ENCODE measurements around the gene SIN3B. TPM values are rescaled to one million over a fixed set of nuclear protein-coding genes. Genes with fewer than 3 reads are reported as not detected.
A peak's percentile ranks its signal among the peaks of the same experiment; 100 is the strongest.

SIN3B gene
- total and polyA plus RNA-seq, 9 of the 15 experiments (the other 6 are each of a cell fraction or from before 2014, with no cell fraction given): 0.51 to 34.2 (median 14.3) TPM

DNA sequence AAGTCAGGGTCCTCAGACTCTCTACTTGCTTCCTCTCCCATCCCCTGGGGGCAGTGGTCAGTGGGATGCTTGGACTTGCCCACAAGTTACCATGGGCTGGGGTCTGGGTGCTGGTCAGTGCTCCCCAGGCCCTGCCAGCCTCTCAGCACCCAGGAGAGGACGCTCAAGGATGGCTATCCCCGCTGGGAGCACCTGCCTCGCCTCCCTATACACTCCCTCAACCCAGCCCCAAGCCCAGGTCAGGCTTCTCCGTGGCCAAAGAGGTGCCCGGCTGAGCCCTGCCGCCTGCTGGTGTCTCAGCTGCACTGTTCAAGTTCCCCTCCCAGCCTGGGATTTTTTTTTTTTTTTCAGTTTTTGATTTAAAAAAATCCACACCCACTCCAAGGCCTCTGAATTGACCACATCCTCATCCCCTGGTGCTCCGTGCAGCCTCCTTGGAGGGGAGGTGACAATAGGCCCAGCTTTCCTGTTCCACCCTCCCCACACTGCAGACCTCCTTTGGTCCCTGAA is 70.4 kb downstream of the SIN3B start:
- Histone ChIP-seq H3K9ac (ENCODE audit: insufficient read depth in 1 of 2, low read depth in 2 of 2, low read length in 2 of 2) (no peak overlapping the region), H3K27me3 (ENCODE audit: control insufficient read depth in 2 of 2, insufficient read depth in 2 of 2, low read length in 2 of 2) (peaks cover 0 to 14% of the 10 kb centered on the region in 2 experiments; a peak in 2 of 5 replicates), H3K9me3 (replicated peaks; ENCODE audit: control insufficient read depth, insufficient read depth, low read depth, low read length) (no peaks in the 10 kb centered on the region), H3K79me2 (ENCODE audit: control insufficient read depth, insufficient read depth, low read length) (no peaks in the 10 kb centered on the region; the same call in 2 of the 3 replicates), H3K27ac (ENCODE audit: extremely low read depth, low read depth, low read length) (no peak overlapping the region), H3K4me3 (no peak overlapping the region), H3K36me3 (ENCODE audit: control insufficient read depth, insufficient read depth, low read length) (no peaks in the 10 kb centered on the region), H2AFZ (ENCODE audit: low read depth, low read length) (no peak overlapping the region), H3K4me1 (replicated peaks in 1 of 2; ENCODE audit: control insufficient read depth in 2 of 2, insufficient read depth in 2 of 2, low read length in 2 of 2) (peaks cover 0 to 42% of the 10 kb centered on the region in 2 experiments; a peak in 3 of 5 replicates), H3K4me2 (ENCODE audit: insufficient read depth, low read length) (no peak overlapping the region), H4K20me1 (replicated peaks; ENCODE audit: control insufficient read depth, insufficient read depth, low read length) (no peaks in the 10 kb centered on the region), H3K9me1 (ENCODE audit: control insufficient read depth, insufficient read depth, low read length) (no peaks in the 10 kb centered on the region)
- POLR2A ChIA-PET: interaction anchor here (0.7 to 1.2 kb wide), 3 partner anchors 9 to 362 kb away, joined by 3 to 7 read pairs (median 5); no protein-coding TSS in a partner anchor
- no peak for FAIRE-seq
- peak; percentile 34 for ATAC-seq
- CTCF ChIA-PET (ENCODE audit: low intra/inter-chr PET ratio): interaction anchor here (0.6 to 3.3 kb wide), 7 partner anchors 20 to 185 kb away, joined by 3 to 29 read pairs (median 4); no protein-coding TSS in a partner anchor
- DNase-seq (ENCODE audit: extremely low read depth in 1 of 4, low spot score in 3 of 4): peak; percentile 63 to 74 (median 68)
- in situ Hi-C loops (cut with MboI): no loop called here
- intact Hi-C loops (cut with micrococcal nuclease): loop anchor here (1.0 to 5.0 kb wide), 5 partner anchors 63 to 393 kb away; no protein-coding TSS in a partner anchor
- BruUV-seq (replicated peaks): no TSS peak
- 3% methylated on average over 7 of the region's 7 CpGs for whole genome bisulfite sequencing (ENCODE audit: insufficient coverage, low coverage, missing lambda C conversion rate)
- TF ChIP-seq, protein P1, sequence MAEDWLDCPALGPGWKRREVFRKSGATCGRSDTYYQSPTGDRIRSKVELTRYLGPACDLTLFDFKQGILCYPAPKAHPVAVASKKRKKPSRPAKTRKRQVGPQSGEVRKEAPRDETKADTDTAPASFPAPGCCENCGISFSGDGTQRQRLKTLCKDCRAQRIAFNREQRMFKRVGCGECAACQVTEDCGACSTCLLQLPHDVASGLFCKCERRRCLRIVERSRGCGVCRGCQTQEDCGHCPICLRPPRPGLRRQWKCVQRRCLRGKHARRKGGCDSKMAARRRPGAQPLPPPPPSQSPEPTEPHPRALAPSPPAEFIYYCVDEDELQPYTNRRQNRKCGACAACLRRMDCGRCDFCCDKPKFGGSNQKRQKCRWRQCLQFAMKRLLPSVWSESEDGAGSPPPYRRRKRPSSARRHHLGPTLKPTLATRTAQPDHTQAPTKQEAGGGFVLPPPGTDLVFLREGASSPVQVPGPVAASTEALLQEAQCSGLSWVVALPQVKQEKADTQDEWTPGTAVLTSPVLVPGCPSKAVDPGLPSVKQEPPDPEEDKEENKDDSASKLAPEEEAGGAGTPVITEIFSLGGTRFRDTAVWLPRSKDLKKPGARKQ (CRISPR knock-in tag; IDR thresholded peaks at IDR 0.05): no peak
- TF ChIP-seq POLR2G (IDR thresholded peaks at IDR 0.05; ENCODE audit: low read depth, low read length): peak; percentile 60
- TF ChIP-seq, protein P2, sequence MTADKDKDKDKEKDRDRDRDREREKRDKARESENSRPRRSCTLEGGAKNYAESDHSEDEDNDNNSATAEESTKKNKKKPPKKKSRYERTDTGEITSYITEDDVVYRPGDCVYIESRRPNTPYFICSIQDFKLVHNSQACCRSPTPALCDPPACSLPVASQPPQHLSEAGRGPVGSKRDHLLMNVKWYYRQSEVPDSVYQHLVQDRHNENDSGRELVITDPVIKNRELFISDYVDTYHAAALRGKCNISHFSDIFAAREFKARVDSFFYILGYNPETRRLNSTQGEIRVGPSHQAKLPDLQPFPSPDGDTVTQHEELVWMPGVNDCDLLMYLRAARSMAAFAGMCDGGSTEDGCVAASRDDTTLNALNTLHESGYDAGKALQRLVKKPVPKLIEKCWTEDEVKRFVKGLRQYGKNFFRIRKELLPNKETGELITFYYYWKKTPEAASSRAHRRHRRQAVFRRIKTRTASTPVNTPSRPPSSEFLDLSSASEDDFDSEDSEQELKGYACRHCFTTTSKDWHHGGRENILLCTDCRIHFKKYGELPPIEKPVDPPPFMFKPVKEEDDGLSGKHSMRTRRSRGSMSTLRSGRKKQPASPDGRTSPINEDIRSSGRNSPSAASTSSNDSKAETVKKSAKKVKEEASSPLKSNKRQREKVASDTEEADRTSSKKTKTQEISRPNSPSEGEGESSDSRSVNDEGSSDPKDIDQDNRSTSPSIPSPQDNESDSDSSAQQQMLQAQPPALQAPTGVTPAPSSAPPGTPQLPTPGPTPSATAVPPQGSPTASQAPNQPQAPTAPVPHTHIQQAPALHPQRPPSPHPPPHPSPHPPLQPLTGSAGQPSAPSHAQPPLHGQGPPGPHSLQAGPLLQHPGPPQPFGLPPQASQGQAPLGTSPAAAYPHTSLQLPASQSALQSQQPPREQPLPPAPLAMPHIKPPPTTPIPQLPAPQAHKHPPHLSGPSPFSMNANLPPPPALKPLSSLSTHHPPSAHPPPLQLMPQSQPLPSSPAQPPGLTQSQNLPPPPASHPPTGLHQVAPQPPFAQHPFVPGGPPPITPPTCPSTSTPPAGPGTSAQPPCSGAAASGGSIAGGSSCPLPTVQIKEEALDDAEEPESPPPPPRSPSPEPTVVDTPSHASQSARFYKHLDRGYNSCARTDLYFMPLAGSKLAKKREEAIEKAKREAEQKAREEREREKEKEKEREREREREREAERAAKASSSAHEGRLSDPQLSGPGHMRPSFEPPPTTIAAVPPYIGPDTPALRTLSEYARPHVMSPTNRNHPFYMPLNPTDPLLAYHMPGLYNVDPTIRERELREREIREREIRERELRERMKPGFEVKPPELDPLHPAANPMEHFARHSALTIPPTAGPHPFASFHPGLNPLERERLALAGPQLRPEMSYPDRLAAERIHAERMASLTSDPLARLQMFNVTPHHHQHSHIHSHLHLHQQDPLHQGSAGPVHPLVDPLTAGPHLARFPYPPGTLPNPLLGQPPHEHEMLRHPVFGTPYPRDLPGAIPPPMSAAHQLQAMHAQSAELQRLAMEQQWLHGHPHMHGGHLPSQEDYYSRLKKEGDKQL (CRISPR knock-in tag; IDR thresholded peaks at IDR 0.05; ENCODE audit: borderline replicate concordance): no peak
- TF ChIP-seq, protein P3, sequence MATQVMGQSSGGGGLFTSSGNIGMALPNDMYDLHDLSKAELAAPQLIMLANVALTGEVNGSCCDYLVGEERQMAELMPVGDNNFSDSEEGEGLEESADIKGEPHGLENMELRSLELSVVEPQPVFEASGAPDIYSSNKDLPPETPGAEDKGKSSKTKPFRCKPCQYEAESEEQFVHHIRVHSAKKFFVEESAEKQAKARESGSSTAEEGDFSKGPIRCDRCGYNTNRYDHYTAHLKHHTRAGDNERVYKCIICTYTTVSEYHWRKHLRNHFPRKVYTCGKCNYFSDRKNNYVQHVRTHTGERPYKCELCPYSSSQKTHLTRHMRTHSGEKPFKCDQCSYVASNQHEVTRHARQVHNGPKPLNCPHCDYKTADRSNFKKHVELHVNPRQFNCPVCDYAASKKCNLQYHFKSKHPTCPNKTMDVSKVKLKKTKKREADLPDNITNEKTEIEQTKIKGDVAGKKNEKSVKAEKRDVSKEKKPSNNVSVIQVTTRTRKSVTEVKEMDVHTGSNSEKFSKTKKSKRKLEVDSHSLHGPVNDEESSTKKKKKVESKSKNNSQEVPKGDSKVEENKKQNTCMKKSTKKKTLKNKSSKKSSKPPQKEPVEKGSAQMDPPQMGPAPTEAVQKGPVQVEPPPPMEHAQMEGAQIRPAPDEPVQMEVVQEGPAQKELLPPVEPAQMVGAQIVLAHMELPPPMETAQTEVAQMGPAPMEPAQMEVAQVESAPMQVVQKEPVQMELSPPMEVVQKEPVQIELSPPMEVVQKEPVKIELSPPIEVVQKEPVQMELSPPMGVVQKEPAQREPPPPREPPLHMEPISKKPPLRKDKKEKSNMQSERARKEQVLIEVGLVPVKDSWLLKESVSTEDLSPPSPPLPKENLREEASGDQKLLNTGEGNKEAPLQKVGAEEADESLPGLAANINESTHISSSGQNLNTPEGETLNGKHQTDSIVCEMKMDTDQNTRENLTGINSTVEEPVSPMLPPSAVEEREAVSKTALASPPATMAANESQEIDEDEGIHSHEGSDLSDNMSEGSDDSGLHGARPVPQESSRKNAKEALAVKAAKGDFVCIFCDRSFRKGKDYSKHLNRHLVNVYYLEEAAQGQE (IDR thresholded peaks at IDR 0.05; ENCODE audit: borderline replicate concordance): peak; percentile 88
- TF ChIP-seq, protein P3 (CRISPR knock-in tag; IDR thresholded peaks at IDR 0.05; ENCODE audit: low read depth): no peak
